Posterior vena cava (tissue), 2 donors: Measurements from ENCODE around the gene MUSTN1. TPM values are rescaled to one million over a fixed set of nuclear protein-coding genes. Genes with fewer than 3 reads are reported as not detected.

Experiments used
- DNase-seq: peaks from one replicate; pipeline ENCODE4 v3.0.0-alpha.2; 2020; ENCODE audit warnings: low spot score
- intact Hi-C, 2 donors: fragments of 100-400 bp; cut with DNase I; formaldehyde crosslinking; loops; one replicate each; pipeline versions ENCODE4 v1.14.1 to v1.14.2; 2022 to 2023
- microRNA-seq, 2 donors: library from miRNA; unstranded; fragments of <30 nt; microRNA quantifications; one replicate each; pipeline ENCODE4 v1.2.0, GENCODE V29; 2020 to 2021; ENCODE audit warnings: borderline microRNAs expressed in 2 of 2
- total RNA-seq, 2 donors: library from RNA; stranded (reverse); fragmentation: NEBNext Ultra II Directional; extraction: Animal tissue kit (Norgen Biotek cat#: 25700); gene quantifications; one replicate each; pipeline ENCODE4 v1.2.1, GENCODE V29; 2021
- donor health status: DM: yes; HTN: yes; CAD: no.
- donor health status: DM: yes; HTN: yes; CAD: no.

MUSTN1 gene
- total RNA-seq, 2 donors from 2014 or later, result 78.5 to 105 TPM

DNA sequence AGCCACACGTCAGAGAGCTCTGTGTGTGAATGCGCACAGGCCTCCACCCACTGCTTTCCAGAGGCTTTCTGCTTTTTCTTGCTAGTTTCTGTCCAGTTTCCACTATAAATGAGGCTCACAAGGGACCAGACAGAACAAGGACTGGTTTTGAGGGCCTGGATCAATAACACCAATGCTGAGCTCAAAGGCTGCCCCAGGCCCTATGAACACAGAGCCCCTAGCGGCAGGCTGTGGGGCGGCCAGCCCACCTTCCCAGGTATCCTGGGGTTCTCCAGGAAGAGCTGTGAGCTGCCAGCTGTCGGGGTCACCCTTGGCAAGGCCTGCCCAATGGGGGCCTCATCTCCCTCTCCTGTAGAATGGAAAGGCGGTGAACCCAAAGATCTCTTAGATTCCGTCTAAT is 42.4 kb downstream of the MUSTN1 start:
- no peak for DNase-seq
- intact Hi-C loops, result no loop called here

DNA sequence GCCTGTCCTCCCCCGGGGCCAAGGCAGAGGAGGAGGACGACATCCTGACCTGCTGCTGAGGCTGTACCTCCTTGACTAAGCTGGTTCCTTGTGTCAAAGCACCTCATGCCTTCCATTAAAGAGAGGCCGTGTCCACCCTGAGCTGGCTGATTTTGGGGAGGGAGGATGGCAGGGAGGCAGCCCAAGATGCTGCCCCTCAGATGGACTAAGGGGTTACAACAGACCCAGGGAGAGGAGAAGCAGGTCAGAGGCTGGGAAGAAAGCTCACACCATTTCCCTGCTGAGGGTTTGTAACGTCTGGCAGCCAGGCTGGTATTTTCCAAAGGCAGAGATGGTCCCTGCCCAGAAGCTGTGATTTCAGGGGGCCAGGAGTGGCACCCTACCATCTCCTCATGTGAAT is 42.9 kb downstream of the MUSTN1 start:
- intact Hi-C loops, result no loop called here
- DNase-seq, result no peak

DNA sequence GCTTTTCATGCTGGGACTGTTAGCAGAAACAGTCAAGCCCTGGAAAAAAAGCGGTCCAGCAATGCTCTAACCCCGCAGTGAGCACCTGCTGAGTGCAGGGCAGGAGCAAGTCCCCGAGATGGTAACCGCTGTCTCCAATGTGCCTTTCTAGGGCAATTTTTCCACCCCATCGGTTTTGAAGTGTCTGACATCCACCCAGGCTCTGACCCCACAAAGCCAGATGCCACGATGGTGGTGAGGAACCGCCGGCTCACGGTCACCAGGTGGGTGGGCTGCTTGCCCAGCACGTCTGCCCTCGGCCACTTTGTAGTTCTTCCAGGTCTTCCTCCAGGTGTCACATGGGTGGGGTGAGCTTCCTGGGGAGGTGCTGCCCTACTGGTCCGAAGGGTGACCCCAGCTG is 43.5 kb downstream of the MUSTN1 start:
- intact Hi-C loops, result no loop called here
- DNase-seq, result no peak

DNA sequence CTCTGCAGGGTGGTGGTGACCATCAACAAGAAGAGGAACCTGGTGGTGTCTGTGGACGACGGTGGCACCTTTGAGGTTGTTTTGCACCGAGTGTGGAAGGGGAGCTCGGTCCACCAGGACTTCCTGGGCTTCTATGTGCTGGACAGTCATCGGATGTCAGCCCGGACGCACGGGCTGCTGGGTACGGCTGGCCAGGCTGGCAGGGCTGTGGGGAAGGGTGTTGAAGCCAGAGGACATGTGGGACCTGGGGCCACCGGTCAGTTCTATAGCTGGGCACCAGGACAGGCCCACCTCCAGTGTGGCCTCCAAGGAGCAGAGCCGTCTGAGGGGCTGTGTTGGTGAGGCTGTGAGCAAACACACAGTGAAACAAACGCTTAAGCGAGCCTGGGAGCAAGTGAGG is 44.1 kb downstream of the MUSTN1 start:
- no peak for DNase-seq
- intact Hi-C loops, result no loop called here

DNA sequence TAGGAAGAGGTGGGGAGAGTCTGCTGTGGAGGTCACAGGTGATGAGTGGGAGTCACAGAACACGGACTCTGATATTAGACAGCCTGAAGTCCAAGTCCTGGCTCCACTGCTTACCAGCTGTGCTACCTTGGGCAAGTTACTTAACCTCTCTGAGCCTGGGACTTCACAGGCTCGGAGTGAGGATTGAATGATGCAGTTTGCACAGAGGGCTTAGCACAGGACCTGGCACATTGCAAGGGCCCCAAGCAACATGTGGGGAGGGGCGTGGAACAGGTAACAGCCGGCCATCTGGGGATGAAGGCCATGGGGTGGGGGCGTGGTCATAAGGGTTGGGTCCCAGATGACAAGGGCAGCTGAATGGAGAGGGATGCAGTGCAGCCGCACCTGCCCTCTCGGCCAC is 44.5 kb downstream of the MUSTN1 start:
- intact Hi-C loops, result no loop called here
- DNase-seq, result peak; percentile 43

DNA sequence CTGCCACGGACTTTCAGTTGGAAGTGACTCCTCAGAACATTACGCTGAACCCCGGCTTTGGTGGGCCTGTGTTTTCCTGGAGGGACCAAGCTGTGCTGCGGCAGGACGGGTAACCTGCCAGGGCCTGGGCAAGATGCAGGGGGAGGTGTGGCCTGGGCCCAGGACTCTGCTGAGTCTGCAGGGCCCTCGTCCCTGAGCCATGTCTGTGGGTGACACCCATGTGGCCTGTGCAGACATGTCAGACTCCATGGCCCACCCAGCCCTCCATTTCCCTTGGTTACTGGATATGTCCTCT is 45.1 kb downstream of the MUSTN1 start:
- intact Hi-C loops, result no loop called here
- peak; percentile 75 for DNase-seq

DNA sequence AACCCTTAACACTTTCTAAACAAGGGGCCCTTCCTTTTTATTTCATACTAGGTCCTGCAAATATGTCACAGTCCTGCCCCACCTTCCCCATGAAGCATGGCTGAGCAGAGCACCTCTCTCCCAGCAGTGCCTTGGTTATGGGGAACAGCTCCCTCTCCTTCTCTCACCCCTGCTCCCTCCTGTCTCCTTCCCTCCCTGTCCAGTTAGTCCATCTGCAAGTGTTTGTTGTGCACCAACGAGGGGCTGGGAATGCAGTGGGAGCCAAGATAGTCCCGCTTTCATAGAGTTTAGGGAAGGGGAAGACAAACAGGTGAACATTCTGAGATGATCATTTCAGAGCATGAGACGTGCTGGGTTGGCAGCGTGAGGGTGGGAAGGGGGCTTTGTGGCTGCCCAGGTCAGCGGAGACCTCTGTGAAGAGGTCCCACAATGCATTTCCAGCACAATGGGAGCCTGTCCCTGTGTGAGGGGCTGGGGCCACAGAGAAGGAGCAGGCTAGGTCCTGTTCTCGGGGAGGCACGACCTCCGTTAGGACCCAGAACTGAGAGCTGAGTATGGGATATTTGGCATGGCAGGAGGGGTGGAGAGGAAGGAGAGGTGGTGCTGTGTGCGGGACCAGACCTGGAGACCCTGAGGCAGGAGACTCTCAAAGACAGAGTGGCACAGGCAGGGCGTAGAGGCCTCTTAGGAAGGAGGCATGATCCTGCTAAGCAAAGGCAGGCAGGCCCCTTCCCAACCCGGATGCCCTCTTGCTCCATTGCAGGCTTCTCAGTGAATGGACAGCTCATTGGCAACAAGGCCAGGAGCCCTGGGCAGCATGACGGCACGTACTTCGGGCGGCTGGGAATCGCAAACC is 45.7 kb downstream of the MUSTN1 start:
- peak; percentile 12 for DNase-seq

DNA sequence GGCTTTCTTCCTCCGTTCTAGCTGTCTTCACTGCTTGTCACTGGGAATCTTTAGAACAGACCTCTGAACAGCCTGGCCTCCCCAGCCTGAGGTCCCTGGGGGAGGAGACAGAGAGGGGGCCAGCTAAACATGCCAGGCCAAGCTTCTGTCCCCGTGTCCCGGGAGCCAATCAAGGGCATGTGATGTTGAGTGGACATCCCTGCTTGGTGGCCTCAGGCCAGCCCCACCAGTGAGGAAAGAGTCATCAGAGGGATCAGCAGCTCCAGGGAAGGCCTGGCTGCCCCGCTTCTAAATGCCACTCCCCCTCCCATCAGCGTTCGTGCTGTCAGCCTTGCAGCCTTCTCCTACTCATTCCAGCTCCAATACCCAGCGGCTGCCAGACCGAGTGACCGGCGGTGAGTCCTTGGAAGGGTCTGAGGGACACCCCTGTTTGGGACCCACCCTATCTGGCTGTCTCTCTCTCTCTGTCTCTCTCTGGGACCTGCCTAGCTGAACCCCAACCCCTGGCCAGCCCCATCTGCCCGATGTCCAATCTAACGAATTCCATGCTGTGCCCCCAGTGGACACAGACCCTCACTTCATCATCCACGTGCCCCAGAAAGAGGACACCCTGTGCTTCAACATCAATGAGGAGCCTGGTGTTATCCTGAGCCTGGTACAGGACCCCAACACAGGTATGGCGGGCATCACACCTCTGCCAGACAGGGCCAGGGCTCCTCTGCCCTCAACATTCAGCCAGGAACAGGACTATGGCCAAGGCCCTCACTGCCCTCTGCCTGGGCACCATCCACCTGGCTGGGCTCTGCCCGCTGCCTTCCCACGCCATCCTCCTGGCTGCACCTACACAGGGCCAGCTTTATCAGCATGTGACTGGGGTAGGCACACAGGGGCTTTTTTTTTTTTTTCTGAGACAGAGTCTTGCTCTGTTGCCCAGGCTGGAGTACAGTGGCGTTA is 46.9 kb downstream of the MUSTN1 start:
- DNase-seq, result peak; percentile 87
- intact Hi-C loops, result no loop called here

More for the DNA sequence above, 45.7 kb downstream of the MUSTN1 start:
- intact Hi-C loops, result no loop called here

DNA sequence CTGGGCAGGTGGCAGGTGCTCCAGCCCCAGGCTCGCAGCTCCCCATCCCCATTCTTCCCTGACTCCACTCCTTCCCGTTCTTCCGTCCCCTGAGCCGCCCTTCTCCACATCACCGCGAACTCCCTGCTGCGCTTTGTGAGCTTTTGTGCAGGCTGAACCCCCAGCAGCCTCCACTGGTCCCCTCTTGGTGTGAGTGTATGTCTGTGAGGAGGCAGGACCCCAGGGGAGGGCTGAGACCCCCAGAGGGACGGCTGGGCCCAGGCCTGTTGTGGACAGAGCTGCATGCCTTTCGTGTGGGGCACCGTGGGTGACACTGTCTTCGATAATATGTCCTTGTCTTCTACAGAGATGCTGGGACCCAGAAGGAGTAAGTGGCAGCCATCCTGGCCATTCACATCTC is 47.6 kb downstream of the MUSTN1 start:
- intact Hi-C loops, result no loop called here
- peak; percentile 68 for DNase-seq

DNA sequence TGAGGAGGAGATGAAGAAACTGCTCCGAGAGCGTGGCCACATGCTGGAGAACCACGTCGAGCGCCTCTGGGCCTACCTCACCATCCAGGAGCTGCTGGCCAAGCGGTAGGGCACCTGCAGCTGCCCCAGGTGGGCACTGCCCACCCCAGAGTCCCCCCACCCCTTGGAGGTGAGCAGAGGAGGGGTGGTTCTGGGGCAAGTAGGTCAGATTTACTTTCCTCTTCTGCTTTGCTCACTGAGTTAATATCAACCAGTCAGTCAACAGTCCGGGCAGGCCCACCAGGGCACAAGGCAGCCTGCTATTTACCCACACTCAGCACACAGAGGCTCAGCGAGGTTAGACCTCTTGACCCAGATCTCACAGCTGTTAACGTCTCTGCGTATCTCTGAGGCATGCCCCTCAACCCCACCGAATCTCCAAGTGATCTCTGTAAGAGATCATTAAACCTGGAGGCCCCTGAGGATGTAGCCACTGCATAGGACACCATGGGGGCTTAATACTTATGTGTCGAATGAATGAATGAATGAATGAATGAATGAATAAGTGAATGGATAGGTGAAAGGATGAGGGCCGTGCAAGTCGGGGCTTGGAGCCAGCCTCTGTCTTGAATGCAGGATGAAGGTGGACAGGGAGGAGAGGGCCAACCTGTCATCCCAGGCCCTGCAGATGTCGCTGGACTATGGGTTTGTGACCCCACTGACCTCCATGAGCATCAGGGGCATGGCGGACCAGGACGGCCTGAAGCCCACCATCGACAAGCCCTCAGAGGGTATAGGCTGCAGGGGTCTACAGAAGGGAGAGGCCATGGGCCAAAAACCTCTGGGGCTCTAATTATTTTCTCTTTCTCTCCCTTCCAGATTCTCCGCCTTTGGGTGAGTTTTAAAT is 48.2 kb downstream of the MUSTN1 start:
- intact Hi-C loops, result no loop called here
- peak; percentile 58 for DNase-seq

DNA sequence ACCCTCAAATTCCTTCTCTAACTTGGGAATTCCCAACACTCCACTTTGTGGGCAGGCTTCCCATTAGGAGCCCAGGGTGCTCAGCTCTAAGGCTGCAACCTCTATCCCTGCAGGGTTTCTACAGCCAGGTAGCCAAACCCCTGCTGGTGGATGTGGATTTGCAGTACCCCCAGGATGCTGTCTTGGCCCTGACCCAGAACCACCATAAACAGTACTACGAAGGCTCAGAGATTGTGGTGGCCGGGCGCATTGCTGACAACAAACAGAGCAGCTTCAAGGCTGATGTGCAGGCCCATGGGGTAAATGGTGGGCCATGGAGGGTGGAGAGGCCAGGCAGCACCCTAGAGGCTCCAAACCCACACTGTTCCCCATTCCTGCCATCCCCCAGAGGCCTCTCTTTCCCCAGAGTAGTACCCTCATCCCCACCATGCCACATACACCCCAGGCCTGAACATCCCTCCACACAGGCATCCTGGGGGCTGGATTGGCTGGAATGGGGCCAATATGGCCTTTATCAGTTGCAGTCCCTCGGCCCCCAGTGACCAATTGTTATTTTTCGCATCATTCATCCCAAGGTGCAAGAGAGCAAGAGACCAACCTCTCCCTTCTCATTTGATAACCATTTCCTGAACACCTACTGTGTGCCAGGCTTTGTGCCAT is 49.8 kb downstream of the MUSTN1 start:
- DNase-seq, result peak; percentile 69
- intact Hi-C loops, result no loop called here

DNA sequence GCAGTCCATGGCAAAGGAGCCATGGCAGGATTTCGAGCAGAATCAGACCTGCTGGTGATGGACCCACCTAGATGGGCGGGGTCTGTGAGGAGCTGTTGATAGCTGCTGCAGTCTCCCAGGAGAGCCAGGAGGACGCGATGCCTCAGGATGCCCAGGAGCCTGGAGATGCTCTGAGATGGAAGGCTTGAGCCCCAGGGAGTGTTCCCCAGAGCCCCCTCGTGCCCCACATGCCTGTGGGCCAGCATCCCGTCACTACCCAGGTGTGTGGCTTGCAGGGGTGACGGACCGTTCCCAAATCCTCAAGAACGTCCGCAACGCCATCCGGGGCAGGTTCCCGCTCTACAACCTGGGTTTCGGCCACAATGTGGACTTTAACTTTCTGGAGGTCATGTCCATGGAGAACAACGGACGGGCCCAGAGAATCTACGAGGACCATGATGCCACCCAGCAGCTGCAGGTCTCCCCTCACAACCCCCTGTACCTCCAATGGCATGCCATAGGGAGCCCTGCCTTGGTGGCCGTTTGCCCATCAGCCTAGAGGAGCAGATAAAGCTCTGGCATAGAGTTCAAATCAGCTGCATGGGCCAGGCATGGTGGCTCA is 50.7 kb downstream of the MUSTN1 start:
- intact Hi-C loops, result no loop called here
- peak; percentile 77 for DNase-seq

DNA sequence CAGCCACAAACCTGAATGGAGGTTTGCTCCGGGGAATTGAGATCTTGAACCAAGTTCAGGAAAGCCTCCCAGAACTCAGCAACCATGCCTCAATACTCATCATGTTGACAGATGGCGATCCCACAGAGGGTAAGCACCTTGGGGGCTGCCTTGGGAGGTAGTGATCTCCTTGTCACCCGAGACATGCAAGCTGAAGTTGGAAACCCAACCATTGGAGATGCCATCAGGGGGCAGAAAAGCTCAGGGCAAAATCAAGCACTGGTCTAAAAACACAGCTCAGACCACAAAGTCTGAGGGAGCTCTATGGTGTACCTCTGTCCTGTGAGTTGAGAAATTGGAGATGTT is 51.6 kb downstream of the MUSTN1 start:
- intact Hi-C loops, result no loop called here
- peak; percentile 24 for DNase-seq

Small RNA genes within 50 kb of the gene (microRNA-seq; reads per million reads assigned to microRNA genes)
- gene MIR8064, result 0 reads per million in 2 donors

Other genes with a start within 250 kb of the MUSTN1 start
- 10 to 100 TPM; 63.8 to 78.1 TPM for gene PBRM1, start 149.1 kb downstream of the MUSTN1 start, total RNA-seq
- 10 to 100 TPM; 46.1 to 50.5 TPM for gene GNL3, start 149.0 kb downstream of the MUSTN1 start, total RNA-seq
- gene GLT8D1, start 129.2 kb downstream of the MUSTN1 start, total RNA-seq, result 10 to 100 TPM; 33.5 to 55.9 TPM
- gene SPCS1, start 128.9 kb downstream of the MUSTN1 start, total RNA-seq, result 10 to 100 TPM; 63.9 to 70.2 TPM
- gene NEK4, start 64.1 kb downstream of the MUSTN1 start, total RNA-seq, result 10 to 100 TPM; 17.3 to 21.5 TPM
- 1 to 10 TPM; 1.3 to 2.6 TPM for gene ITIH1, start 57.4 kb downstream of the MUSTN1 start, total RNA-seq
- 10 to 100 TPM; 14.8 to 16.1 TPM for gene ITIH3, start 40.2 kb downstream of the MUSTN1 start, total RNA-seq
- gene ITIH4, start 4.3 kb downstream of the MUSTN1 start, total RNA-seq, result 10 to 100 TPM; 19.1 to 28.8 TPM
- 10 to 100 TPM; 20.7 to 24.1 TPM for gene STIMATE, start 62.5 kb upstream of the MUSTN1 start, total RNA-seq
- gene SFMBT1, start 211.1 kb upstream of the MUSTN1 start, total RNA-seq, result 1 to 10 TPM; 9.4 to 9.8 TPM